Ureter (tissue), 1 donor: Measurements from ENCODE around the gene BOD1L1. TPM values are rescaled to one million over a fixed set of nuclear protein-coding genes. Genes with fewer than 3 reads are reported as not detected.

Source experiments
- DNase-seq: peaks from one replicate; pipeline ENCODE4 v3.0.0-alpha.2; 2020; ENCODE audit warnings: low spot score
- total RNA-seq: library from RNA; stranded (reverse); gene quantifications from one replicate; pipeline ENCODE4 v1.2.4, GENCODE V29; 2023
- donor health status: DM: yes; HTN: yes; CAD: no.

The BOD1L1 gene
- 46.3 TPM for total RNA-seq

GRCh38 chr4:13627606-13628311 lies at the start of gene BOD1L1:
Gene BOD1L1 (minus strand): TSS chr4:13627725. CDS start chr4:13627587, 138 bp downstream.
- peak; percentile 92 for DNase-seq

DNA sequence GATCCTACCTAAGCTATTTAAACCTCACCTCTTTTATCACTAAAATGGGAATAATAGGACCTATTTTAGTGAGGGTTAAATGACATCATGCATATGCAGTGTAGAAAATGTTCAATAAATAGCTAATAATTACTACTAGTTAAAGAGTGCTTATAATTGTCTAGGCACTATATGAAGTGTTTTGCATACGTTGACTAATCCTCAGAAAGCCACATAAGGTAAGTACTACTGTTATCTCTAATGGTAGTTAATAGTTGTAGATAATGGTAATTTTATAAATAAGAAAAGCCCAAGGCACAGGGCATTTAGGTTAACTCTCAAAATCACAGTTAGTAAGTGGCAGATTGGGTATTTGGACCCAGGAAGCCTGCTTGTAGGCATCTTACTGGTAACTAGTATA lies 47.4 kb upstream of the BOD1L1 start:
- DNase-seq, result no peak

- no peak for DNase-seq
These were observed 45.6 kb upstream of the BOD1L1 start for GRCh38 chr4:13673167-13673566.

DNA sequence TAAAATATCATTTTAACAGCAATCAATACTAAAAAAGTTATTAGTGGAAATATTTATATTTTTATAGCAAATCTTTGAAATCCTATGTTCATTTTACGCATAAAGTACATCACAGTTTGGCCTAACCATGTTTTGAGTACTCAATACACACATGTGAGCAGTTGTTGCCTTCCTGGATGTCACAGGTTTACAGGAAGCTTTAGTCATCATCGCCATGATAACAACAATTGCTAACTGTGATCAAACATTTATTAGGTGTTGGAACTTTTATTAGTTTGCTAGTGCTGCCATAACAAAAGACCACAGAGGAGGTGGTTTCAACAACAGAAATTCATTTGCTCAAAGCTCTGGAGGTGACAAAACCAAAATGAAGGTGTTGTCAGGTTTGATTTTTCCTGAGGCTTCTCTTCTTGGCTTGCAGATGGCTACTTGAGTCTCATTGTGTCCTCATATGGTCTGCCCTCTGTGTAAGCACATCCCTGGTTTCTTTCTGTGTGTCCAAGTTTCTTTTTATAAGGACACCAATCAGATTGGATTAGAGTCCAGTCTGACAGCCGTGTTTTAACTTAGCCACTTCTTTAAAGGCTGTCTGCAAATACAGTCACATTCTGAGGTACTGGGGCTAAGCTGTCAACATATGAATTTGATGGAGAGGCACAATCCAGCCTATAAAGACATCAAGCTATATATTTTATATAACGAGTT lies 43.1 kb upstream of the BOD1L1 start:
- DNase-seq, result no peak

DNA sequence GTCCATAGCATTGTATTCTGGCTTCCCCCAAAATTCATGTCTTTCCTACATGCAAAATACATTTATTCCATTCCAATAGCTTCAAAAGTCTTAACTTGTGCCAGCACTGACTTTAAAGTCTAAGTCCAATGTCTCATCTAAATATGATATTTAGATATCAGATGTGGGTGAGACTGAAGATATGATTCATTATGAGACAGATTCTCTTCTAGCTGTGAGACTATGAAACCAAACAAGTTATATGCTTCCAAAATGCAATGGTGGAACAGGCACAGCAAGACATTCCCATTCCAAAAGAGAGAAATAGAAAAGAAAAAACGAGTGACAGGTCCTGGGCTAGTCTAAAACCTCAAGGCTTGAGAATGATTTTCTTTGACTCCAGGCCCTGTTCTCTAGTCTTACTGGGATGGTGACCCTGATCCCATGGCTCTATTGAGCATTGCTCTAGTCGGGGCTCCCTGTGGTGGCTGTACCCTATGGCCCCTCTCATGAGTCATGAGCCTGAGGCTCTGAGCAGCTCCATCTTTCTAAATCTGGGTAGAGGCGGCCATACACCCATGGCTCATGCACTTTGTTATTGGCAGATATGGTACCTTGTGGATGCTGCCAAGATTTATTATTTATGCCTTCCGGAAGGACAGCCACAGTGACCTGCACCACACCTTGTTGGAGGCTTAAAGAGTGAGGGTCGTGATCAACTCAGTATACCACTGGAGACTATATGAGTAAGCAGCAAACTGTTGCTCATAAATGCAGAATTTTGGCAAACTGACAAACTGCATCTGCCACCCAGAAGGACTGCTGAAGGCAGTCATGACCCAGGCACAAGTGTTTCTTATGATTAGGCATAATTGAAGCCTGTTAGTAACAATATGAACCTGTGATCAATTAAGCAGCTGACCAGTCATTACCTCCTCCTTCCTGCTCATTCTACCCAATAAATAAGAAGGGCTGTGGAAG lies 38.5 kb upstream of the BOD1L1 start:
- DNase-seq, result no peak

GRCh38 chr4:13659341-13660070 lies 32.0 kb upstream of the BOD1L1 start:
- no peak for DNase-seq

- peak; percentile 56 for DNase-seq
These were observed 29.3 kb upstream of the BOD1L1 start for GRCh38 chr4:13656569-13657405.

- DNase-seq, result peak; percentile 81
These were observed 26.8 kb upstream of the BOD1L1 start for GRCh38 chr4:13654162-13654797.

- no peak for DNase-seq
These were observed 26.2 kb upstream of the BOD1L1 start for GRCh38 chr4:13653766-13654161.

GRCh38 chr4:13647031-13647430 lies 19.5 kb upstream of the BOD1L1 start:
- DNase-seq, result no peak

DNA sequence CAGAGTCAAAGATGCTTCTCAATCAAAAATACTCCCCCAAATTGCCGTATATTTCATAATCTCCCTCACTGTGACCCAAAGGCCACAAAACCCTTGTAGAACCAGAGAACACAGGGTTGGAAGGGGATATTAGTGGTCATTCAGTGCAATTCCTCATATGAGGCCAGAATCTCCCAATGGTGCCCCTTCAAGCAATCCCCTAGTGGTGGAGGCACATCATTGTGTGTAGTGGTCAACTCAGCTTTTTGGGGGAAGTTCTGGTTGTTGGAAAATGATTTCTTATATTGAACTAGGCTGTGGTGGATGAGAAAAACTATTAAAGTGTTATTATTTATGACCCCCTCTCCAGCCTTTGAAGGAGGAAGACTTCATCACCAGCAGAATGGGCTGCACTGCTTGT lies 17.6 kb upstream of the BOD1L1 start:
- no peak for DNase-seq

- DNase-seq, result no peak
These were observed 14.8 kb upstream of the BOD1L1 start for GRCh38 chr4:13642170-13642950.

- DNase-seq, result no peak
These were observed 13.6 kb upstream of the BOD1L1 start for GRCh38 chr4:13641084-13641483.

GRCh38 chr4:13640149-13640940 lies 12.8 kb upstream of the BOD1L1 start:
- no peak for DNase-seq

- DNase-seq, result no peak
These were observed 7.8 kb upstream of the BOD1L1 start for GRCh38 chr4:13635286-13635799.

GRCh38 chr4:13633671-13634070 lies 6.1 kb upstream of the BOD1L1 start:
- no peak for DNase-seq

- DNase-seq, result no peak
These were observed 333 bp downstream of the BOD1L1 start for GRCh38 chr4:13627178-13627605.

- DNase-seq, result no peak
These were observed 890 bp downstream of the BOD1L1 start for GRCh38 chr4:13626492-13627177.
